ENCODE measurements around the gene LRRC43.
"Not testable (repeated sequence)": the region's sequence is repeated elsewhere in the genome, so short reads cannot be mapped to it uniquely, and the experiment has no call there.

GRCh38 chr12:122176473-122176872 lies 6.5 kb upstream of the LRRC43 start:
- not testable (repeated sequence) for TF ChIP-seq FOS (IDR thresholded peaks at IDR 0.05; ENCODE audit: borderline replicate concordance, extremely low read depth, insufficient read length); SRF (IDR thresholded peaks at IDR 0.05; ENCODE audit: low read depth in 2 of 2, low read length in 2 of 2); RAD21 (IDR thresholded peaks at IDR 0.05; ENCODE audit: insufficient read depth, low read depth, low read length); GABPA (IDR thresholded peaks at IDR 0.05; ENCODE audit: low read depth); POLR2A (IDR thresholded peaks at IDR 0.05; ENCODE audit: low read depth, low read length); RFX5 (IDR thresholded peaks at IDR 0.05; ENCODE audit: low read depth, low read length); MXI1 (IDR thresholded peaks at IDR 0.05; ENCODE audit: low read depth, low read length); TAF1 (IDR thresholded peaks at IDR 0.05; ENCODE audit: borderline replicate concordance, low read depth, low read length)

All from GM12878 (cell line).